A204.1 (cell line): ENCODE data around the gene KCNE5.
"Not testable (repeated sequence)": the region's sequence is repeated elsewhere in the genome, so short reads cannot be mapped to it uniquely, and the experiment has no call there.

Experiments used
- FAIRE-seq: peaks from 2 replicates; lab custom pipeline; 2012; peaks lifted over from hg19 to GRCh38; lab: Jason Lieb, UNC

Gene KCNE5

GRCh38 chrX:109601486-109601885 is 23.5 kb downstream of the KCNE5 start:
- FAIRE-seq: no peak

DNA sequence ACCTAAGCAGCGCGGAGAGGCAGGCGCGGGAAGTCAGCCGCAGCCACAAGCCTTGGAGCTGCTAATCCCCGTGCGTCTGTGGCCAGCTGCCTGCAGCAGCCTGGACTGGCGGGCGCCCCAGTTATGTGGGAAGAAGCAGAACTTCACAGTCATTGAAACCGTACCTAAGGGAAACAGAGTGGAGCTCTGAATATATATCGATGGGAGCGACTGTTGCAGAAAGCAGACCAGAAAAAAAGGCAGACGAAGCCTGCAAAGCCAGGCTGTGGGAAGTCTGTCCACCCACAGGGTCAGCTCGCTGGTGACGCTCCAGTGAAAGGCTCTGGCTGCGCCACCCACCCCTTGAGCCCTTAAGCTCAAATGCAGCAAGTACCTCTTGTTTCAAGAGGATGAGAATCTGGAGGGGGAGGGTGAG is 24.7 kb downstream of the KCNE5 start:
- FAIRE-seq: no peak

DNA sequence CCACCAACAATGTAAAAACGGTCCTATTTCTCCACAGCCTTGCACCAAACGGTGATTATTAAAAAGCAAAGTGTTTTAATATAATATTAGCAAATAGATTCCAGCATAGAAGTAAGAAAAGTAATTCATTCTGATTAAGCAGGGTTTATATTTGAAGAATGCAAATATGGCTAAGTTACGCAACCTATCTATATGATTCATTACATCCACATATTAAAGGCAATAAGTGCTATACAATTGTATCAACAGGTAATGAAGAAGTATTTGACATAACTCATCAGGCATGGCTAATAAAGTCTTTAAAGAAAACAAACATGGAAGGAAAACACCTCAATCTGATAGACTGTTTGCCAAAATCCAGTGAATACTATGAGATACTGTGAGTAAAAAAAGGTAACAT is 29.0 kb downstream of the KCNE5 start:
- FAIRE-seq: no peak

DNA sequence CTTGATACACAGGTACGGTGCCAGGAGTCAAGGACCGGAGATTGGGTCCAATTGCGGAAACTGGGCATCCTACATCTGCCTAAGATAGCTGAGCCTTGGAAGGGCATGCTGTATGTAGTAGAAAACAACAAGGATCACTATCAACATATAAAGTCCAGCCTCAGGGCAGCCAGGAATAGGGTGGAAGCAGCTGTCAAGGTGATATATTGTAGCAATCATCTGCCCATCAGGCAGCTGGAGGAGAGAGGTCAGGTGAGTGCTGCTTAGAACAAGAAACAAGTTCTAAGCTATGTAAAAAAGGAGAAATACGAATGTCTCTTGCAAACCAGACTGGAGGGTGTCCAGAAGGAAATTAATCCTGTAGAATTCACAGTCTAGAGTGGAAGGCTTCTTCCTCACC is 34.8 kb downstream of the KCNE5 start:
- no peak for FAIRE-seq

- no peak for FAIRE-seq
These were observed 39.5 kb downstream of the KCNE5 start for GRCh38 chrX:109585488-109585887.

DNA sequence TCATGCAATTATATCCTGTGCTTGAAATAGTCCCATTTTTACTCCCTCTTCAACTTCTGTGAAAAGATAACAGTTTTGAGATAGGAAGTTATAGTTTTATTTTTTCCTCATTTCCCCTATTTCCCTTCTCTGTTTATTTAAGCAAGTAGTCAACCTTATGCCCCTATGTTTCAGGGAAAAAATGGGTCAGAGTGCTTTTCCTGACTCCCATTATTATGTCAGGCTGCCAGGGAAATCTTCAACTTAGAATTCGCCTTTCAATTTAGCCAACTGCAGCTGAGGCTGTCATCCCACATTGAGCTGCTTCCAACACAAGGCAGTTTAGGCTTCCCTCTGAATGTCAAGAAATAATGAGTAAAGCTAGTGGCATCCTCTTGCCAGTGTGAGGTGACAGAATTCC is 46.1 kb downstream of the KCNE5 start:
- no peak for FAIRE-seq

GRCh38 chrX:109577055-109577454 is 47.9 kb downstream of the KCNE5 start:
- no peak for FAIRE-seq

DNA sequence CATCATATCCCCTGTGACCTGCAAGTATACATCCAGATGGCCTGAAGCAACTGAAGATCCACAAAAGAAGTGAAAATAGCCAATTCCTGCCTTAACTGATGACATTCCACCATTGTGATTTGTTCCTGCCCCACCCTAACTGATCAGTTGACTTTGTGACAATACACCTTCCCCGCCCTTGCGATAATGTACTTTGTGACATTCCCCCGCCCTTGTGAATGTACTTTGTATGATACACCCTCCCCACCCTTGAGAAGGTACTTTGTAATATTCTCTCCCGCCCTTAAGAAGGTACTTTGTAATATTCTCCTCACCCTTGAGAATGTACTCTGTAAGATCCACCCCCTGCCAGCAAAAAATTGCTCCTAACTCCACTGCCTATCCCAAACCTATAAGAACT is 48.9 kb downstream of the KCNE5 start:
- FAIRE-seq: not testable (repeated sequence)
